NCI-H187 treated with DMSO at 0.1 percent for 48 hours (cell line): ENCODE measurements around the gene LTBP2.
A peak's percentile ranks its signal among the peaks of the same experiment; 100 is the strongest.

Experiments used
- DNase-seq: peaks from one replicate; lab custom pipeline; 2025; lab: John Stamatoyannopoulos, UW

Gene LTBP2

DNA sequence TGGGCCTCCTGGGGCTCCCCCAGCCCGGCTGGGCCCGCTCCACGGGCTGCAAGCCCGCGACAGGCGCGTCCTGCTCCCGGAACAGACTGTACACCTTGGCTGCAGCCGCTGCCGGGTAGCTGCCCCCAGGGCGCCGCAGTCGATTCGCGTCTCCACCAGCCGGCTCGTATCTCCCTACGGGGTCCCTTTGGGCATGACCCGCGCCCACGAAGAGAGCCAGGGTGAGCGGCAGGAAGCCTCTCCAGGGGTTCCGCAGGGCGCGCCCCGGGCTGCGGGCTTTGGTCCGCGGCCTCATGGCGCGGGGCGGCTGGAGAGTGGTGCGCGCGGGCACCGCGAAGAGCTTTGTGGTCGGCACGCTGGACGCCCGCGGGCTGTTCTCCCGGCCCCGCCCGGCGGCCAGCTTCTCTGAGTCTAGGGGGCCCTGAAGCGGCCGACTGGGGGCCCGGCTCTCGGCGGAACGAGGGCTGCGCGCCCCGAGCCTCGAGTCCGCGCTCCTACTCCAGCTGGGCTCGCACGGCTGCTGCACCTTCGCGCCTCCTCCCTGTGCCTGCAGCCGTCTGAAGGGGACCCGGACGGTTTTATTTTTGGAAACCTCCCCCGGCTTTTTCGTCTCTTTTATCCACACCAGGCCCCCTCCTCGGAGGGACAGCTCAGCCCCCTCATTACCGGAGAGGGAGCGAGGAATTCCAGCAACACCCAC is at the start of gene LTBP2:
Gene LTBP2 (minus strand): TSS at position 588 of the 700 bp plus-strand sequence. CDS start 293 bp downstream, at position 295.
- no peak for DNase-seq

GRCh38 chr14:74660863-74661262 is 48.8 kb upstream of the LTBP2 start:
- DNase-seq = no peak

GRCh38 chr14:74660167-74660566 is 48.1 kb upstream of the LTBP2 start:
- DNase-seq = no peak

DNA sequence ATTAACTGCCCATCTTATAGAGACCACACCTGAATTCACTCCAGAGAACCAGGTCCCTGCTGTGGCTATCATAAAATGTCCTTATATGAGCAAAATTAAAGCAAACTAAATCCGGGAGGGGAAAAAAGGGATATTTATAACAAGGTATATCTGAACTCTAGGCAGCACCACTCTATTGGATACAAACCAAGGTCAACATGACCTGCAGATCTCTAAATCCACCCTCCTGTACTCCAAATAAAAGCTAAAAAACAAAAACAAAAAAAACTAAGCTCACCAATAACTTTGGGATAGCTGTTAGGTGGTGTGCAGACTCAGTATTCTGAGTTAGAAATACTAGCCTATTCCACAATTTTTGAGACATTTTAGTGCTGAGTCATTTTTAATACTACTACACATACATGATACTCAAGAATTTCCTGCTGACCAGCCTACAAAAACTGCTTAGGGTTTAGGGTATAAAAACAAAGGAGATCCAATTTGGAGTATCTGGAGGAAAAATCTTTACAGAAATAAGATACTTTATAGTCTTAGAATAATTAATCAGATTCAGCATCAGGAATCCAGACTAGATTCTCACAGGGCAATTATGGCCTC is 46.6 kb upstream of the LTBP2 start:
- DNase-seq = no peak

DNA sequence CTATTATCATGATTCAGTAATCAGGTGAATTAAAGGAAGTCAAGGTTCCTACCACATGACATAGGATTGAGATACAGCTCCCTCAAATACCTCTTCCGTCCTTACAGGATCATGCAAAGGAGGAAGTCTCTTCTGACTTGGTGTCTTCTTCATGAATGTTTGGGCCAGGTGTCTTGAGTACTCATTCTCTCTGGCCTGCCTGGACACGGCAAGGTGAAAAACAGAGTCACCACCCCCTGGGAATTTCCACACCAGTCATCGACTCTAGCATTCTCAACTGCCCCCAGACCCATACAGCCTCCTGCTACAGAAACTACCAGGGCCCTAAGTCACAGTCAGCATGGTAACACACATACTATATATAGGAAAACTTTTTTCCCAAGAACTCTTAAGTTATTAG is 44.9 kb upstream of the LTBP2 start:
- DNase-seq = no peak

DNA sequence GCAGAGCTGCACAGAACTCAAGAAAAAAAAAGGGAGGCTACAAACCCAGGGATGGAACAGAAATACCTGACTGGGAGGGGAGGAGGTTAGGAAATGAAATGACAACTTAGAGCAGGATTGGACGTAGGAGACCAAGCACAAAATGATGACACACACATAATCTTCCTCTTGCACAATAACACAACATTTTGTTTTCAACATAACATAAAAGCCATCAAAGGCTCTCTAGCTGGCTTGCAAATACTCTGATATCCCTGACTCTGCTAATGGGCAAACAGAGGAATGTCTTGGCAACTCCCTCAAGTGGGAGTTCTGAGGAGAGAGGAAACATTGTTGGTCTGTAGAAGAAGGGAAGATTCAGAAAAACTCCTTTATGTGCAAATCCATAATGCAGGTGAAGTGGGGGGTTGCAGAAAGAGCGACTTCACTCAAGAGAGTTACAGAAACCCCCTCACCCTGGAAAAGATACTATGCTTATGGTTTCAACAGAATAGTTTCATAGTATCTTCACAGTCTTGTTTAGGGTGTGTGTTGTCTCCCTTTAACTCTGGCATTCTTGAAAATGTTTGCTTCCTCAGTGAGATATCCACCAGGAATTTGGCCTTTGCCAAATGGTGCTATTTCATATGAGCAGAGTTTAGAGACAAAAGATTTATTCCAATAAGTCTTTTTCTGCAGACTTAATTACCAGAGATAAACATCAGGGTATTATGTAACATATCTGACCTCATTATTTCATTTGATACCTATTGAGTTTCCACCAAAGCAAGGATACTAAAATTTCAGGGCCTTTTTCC is 43.8 kb upstream of the LTBP2 start:
- DNase-seq = no peak

- no peak for DNase-seq
Observed at GRCh38 chr14:74654931-74655330, 42.9 kb upstream of the LTBP2 start.

DNA sequence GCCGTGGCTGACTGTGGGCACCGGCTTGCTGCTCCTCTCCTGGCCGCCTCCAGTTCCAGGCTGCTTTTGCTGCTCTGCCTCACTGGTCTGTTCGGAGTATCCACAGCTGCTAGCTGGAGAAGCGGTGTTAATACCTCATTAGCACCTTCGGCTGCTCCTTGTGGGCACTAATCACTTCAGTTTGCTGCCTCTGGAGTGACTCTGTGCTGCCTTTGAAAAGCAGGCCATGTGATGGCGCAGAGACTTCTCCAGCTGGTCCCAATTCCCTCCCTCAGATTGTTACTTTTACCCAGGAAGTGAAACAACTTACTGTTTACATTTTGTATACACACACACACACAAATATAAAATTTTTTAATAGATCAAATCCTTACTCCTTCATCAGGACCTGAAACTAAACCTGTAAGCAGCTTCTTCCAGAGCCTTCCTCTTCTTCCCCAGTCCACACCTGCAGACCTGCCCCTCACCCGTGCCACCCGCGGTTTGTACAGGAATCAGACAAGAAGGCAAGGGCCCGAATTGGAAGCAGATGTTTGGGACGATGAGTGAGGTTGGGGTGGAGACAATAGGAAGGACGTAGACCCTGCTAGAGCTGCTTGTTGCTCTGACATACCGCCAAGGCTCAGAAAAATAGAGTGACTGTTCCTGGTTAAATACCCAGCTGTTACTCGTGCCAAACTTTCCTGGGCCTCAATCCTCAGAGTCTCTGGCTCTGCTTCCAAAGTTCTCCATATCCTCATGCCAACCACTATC is 41.5 kb upstream of the LTBP2 start:
- DNase-seq = no peak

DNA sequence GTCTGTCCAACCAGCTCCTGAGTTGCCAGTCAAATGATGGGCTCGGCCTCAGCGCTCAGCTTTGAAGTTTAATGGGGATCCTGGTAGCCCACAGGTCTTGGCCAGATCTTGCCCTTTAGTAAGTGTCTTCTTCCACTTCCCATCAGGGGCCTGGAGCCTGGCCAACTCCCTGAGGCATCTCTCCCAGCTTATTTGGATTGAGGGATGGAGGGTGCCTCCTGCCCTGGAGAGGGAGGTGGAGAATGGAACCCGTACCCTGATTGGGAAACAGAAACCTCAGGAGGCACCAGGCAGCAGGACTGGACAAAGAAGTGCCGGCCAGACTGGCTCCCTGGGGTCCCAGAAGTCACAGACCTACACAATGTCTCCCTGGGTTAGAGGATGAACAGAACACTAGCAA is 40.5 kb upstream of the LTBP2 start:
- DNase-seq = no peak

DNA sequence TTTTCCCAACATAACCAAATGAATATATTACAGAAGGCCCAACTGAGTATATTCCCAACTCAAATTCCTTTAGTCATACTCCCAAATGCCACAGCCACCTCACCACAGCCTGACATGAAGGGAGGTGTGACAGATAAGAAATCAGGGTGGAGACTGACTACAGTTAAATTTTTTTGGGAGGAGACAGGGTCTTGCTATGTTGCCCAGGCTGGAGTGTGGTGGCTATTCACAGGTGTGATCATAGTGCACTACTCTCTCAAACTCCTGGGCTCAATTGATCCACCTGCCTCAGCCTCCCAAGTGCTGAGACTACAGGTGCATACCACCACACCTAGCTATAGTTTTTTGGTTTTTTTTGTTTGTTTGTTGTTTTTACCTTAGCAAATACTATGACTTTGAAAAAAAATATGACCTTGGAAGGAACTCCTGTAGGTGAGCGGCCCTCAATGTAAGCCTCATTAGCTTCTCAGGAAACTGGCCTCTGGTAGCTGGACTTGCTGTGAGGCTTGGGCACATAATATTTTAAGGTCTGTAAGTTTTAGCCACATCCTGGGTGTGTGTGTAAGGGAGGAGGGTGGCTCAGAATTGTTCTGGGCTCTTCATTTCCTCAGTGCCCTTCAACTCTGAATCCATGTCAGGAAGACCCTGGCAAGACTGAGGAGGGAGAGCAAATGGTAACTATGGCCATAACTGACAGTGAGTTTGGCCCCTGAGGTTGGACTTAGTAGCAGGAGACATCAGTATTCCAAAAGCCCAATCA is 39.1 kb upstream of the LTBP2 start:
- DNase-seq = no peak

DNA sequence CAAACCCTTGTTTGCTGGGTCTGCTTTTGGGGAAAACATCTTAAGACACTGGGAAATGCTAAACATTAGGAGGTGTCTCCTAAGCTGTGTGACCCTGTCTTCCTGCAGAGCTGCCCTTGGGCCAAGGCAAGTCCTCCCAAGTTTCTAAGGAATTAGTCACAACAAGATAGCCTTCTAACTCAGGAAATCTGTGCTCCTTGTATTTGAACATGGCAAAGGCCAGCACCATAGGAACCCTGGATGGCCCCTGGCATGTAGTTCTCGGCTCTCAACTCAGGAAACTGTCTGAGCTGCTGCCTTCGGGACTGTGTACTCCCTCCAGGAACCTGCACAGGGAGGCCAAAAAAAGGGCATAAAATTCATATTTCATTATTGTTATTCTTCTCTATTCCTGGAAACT is 37.6 kb upstream of the LTBP2 start:
- DNase-seq = no peak

GRCh38 chr14:74649167-74649566 is 37.1 kb upstream of the LTBP2 start:
- no peak for DNase-seq

DNA sequence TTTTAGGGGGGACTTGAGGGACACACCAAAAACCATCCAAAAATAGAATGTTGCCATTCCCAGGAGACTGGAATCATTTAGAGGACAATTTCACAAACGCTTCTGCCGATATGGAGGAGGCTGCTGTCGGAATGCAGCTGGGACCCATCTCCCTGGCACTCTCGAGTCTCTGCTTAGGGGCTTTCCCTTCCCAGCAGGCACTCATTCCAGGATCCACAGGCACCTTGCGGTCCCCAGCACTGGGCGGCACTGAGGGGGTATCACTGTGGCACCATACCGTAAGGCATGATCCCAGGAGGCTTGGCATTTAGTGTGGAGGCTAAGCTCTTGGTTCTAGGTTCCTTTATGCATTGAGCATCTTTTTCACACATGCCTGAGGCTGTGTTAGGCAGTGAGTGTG is 36.6 kb upstream of the LTBP2 start:
- DNase-seq = no peak

GRCh38 chr14:74647678-74648461 is 35.8 kb upstream of the LTBP2 start:
- DNase-seq = peak; percentile 84

GRCh38 chr14:74647061-74647677 is 35.1 kb upstream of the LTBP2 start:
- DNase-seq = no peak

- DNase-seq = no peak
Observed at GRCh38 chr14:74645756-74646470, 33.9 kb upstream of the LTBP2 start.

GRCh38 chr14:74645244-74645643 is 33.2 kb upstream of the LTBP2 start:
- DNase-seq = no peak

GRCh38 chr14:74641601-74642391 is 29.8 kb upstream of the LTBP2 start:
- DNase-seq = no peak

DNA sequence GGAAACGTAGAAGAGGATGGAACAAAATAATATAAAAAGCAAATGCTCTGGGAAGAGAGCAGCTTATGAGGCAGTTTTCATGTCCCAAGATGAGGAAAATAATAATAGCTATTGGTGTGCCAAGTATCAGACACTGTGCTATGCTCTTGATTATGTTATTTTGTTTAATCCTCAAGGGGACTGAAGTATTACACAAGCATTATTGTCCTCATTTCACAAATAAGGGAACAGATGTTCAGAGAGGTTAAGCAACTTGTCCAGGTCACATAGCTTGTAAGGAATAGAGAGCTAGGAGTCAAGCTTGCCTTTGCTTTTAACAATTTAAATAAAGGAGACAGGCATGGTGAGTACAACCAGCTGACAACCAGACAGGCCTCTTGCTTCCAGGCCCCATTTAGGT is 26.9 kb upstream of the LTBP2 start:
- DNase-seq = no peak
